GM21825 (cell line): Measurements from ENCODE around the gene IL15.

Experiments
- ATAC-seq: cut with Tn5 transposase; IDR thresholded peaks from one replicate; pipeline ENCODE4 v1.9.1; 2021; ENCODE audit warnings: mild to moderate bottlenecking, moderate library complexity; ENCODE audit not compliant: unreplicated experiment

IL15 gene

DNA sequence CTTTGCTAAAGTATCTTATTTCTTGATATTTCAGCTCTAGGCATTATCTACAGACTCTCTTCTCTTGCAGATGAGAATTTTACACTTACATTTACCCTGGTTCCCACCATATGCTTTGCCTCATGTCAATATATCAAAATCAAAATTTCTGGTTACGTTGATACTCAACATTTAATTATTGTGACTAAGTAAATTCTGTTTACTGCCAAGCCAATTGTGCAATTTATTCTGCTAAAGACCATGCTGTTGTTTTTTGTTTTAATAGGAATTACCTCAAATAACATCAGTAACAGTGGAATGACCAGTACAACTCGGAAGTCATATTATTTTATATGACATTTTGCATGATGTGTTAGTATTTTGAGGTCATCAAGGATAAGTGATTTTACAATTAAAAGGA is 125.5 kb downstream of the IL15 start:
- no peak for ATAC-seq

DNA sequence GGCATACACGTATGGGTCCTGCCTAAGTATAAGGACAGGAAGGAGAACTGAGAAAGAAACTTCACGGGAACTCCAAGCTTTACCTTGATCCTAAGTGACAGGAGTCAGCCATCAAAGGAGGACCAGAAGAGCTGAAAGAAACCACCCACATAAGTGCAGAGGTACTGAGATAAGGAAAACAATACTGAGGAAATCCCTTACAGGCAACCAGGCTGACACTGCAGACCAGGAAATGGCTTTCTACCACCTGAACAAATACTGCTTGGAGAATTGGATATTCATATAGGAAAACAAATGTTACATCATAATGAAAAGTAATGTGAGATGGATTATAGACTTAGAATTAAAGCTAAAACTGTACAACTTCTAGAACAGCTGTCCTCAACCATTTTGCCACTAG is 127.0 kb downstream of the IL15 start:
- ATAC-seq, result no peak

DNA sequence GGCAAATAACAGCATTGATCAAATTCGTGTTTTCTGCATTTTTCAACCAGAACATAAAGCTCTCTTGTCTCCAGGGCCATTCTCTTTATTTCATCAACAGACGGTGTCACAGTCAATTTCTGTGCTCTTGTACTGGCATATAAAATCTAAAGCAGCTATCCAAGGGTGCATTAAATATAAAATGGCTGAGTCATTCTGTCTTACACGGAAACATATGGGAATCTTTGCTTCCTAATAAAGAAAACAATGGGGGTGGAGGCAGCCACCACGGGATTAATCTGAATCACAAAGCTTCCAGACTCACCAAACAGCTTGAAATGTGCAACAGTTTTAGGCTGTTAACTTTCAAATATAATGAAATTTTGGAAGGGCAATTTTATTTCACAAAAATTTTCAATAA is 132.6 kb downstream of the IL15 start:
- no peak for ATAC-seq

DNA sequence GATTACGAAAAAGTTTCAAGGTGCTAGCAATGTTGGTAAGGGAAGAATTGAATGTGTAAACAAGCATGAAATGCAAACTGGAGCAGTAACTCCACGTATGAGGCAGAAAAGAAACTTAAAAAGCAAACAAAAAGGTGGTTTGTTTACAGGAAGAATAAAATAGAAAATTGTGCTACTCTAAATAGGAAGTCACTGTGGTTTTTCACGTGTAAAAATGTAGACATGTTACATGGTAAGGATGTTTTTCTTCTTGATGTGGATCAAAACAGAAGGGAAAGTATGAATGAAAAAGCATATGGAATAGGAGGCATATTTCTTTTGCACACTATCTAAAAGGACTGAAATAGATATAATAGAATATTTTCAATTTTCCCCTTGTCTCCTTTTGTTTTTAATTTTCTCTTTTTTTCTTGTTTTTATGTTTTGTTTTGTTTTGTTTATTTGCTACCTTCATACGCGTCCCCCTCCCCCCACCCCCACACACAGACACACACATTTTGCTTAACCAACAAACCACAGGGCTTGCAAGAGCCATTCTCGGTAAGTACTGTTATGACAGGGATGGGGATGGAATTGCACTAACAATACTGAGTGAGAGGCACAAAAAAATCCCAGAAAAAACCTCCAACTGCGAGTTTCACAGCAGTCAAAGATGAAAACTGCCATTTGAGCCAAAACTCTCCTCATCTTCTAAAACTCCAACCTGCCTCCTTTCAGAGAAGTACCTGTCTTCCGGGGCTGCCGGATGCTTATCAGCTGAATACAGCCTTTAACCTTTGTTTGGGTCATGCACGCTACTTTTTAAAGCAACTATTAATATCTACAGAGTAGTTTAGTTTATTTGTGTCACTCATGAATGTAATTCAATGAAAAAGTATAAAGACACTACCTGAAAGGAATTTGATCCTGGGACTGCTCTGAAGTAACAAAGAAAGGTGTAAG is 135.8 kb downstream of the IL15 start:
- ATAC-seq, result peak; percentile 82

DNA sequence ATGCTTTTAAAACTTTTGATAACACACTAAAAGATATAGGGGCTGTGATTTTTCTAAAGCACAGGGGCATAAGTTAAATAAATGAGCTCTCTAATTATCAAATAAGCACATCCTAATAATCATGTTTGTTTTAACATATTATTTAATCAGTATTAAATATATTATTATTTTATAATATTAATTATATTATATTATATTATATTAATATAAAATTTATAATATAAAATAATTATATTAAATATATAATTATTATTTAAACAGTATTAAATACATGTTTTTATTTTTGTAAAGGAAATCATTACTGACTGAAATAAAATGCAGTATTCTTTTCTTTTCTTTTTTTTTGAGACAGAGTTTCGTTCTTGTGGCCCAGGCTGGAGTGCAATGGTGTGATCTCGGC is 136.5 kb downstream of the IL15 start:
- no peak for ATAC-seq

DNA sequence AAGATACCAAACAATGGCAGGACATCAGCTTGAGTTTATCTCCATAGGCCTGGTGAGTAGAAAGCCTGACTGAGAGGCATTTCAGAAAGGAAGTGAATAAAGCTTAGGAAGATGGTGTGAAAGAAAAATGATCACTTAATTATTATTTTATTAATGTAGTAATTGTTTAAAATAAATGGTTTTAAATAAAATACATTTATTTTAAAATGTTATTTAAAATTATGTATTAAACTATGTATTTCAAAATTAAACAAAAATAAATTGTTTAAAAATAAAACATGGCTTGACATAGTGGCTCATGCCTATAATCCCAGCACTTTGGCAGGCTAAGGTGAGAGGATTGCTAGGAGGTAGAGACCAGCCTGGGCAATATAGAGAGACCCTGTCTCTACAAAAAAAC is 145.8 kb downstream of the IL15 start:
- no peak for ATAC-seq
